PC-9 (cell line): ENCODE data around the gene TMEM165. TPM values are rescaled to one million over a fixed set of nuclear protein-coding genes. Genes with fewer than 3 reads are reported as not detected.

Experiments
- BruUV-seq: library from RNA; stranded (reverse); fragments of 400-500 nt; replicated peaks from 2 replicates; lab custom pipeline; 2021; lab: Mats Ljungman, UMichigan
- CTCF ChIA-PET: fragments of 300-600 bp; sonication (Branson Sonifier 250); formaldehyde crosslinking; loops from one replicate; lab custom pipeline; 2022; ENCODE audit warnings: antibody characterized with exemption; lab: Charles Lee
- POLR2A ChIA-PET: fragments of 300-600 bp; sonication (Branson Sonifier 250); formaldehyde crosslinking; loops from one replicate; lab custom pipeline; 2022; ENCODE audit warnings: antibody characterized with exemption; ENCODE audit not compliant: unreplicated experiment; lab: Charles Lee
- DNase-seq, 2 experiments: peaks; one replicate each; pipeline versions ENCODE4 v3.0.0 to v3.0.0-alpha.2; 2015 to 2022; ENCODE audit warnings: mixed read lengths in 1 of 2
- H2AFZ ChIP-seq: fragments of 200-600 bp; sonication (generic); 2 replicates; pipeline ENCODE4 v1.8.1; 2017; ENCODE audit warnings: antibody characterized with exemption
- H3F3A ChIP-seq: fragments of 200-600 bp; sonication (generic); 2 replicates; pipeline ENCODE4 v1.8.1; 2017; ENCODE audit warnings: antibody characterized with exemption, mild to moderate bottlenecking, low read depth; ENCODE audit not compliant: insufficient read depth
- H3K27ac ChIP-seq: fragments of 200-600 bp; sonication (generic); 2 replicates; pipeline ENCODE4 v1.6.1; 2016; ENCODE audit warnings: mixed run types
- H3K27me3 ChIP-seq: fragments of 200-600 bp; sonication (generic); 2 replicates; pipeline ENCODE4 v1.6.1; 2016; ENCODE audit warnings: low read depth, mixed run types; ENCODE audit not compliant: insufficient read depth
- H3K36me3 ChIP-seq: fragments of 200-600 bp; sonication (generic); 2 replicates; pipeline ENCODE4 v1.6.1; 2016; ENCODE audit warnings: low read depth, mixed run types
- H3K4me1 ChIP-seq: fragments of 200-600 bp; sonication (generic); replicated peaks from 2 replicates; pipeline ENCODE4 v1.6.1; 2016; ENCODE audit warnings: mixed run types; ENCODE audit not compliant: insufficient read depth
- H3K4me2 ChIP-seq: fragments of 200-600 bp; sonication (generic); 2 replicates; pipeline ENCODE4 v1.6.1; 2017; ENCODE audit warnings: mixed run types
- H3K4me3 ChIP-seq: fragments of 200-600 bp; sonication (generic); 2 replicates; pipeline ENCODE4 v1.6.1; 2016; ENCODE audit warnings: mixed run types
- H3K79me2 ChIP-seq: fragments of 200-600 bp; sonication (generic); 2 replicates; pipeline ENCODE4 v1.6.1; 2017; ENCODE audit warnings: low read depth, mixed run types
- H3K9me2 ChIP-seq: fragments of 200-600 bp; sonication (generic); 2 replicates; pipeline ENCODE4 v1.8.1; 2017; ENCODE audit warnings: mild to moderate bottlenecking; ENCODE audit not compliant: insufficient read depth
- H3K9me3 ChIP-seq: fragments of 200-600 bp; sonication (generic); 2 replicates; pipeline ENCODE4 v1.8.1; 2016; ENCODE audit warnings: low read depth; ENCODE audit not compliant: insufficient read depth
- H4K20me1 ChIP-seq: fragments of 200-600 bp; sonication (generic); 2 replicates; pipeline ENCODE4 v1.8.1; 2017; ENCODE audit not compliant: insufficient read depth
- EZH2 ChIP-seq: fragments of 200-600 bp; sonication (generic); IDR thresholded peaks from 2 replicates; pipeline ENCODE4 v1.8.0; 2017; ENCODE audit warnings: antibody characterized with exemption, low read depth
- intact Hi-C: fragments of 100-400 bp; cut with micrococcal nuclease; formaldehyde crosslinking; loops from one replicate; pipeline ENCODE4 v1.10.0; 2022; ENCODE audit not compliant: unreplicated experiment
- total RNA-seq: library from RNA; stranded (reverse); gene quantifications from 2 replicates; pipeline ENCODE4 v1.2.3, GENCODE V29; 2021
- TF ChIP-seq, protein P1 (sequence below): fragments of 200-600 bp; sonication (generic); conservative IDR thresholded peaks from 2 replicates; pipeline ENCODE4 v1.6.1; 2017; ENCODE audit warnings: mixed run types, antibody characterized with exemption, mild to moderate bottlenecking, moderate library complexity

The TMEM165 gene
- total RNA-seq, 1 experiment from 2014 or later: 61.4 TPM

DNA sequence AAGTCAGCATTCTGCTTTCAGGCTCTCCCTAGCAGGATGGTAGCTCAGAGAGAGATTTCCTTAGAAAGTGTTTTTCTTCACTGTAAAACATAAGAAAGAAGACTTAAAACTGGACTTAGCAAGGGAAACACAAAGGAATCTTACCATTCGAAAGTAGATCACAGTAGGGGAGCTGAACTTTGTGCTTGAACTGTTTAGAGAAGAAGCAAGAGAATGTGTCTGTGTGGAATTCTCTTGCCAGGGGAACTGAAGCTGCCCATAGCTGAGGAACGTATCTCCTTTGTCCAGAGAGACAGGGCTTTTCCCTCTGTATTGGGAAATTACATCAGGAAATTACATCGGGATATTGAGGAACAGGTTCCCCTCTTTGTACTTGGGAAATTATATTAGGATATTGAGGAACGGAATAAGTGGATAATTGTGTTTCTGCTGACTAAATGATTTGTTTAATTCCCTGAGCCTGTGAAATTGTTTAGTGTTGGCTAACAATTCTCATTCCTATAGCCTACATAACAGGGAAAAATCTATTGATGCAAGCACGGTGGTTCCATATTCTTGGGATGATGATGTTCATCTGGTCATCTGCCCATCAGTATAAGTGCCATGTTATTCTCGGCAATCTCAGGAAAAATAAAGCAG is 28.6 kb upstream of the TMEM165 start:
- Histone ChIP-seq H3K27me3 (no peaks in the 10 kb centered on the region), H3K9me2 (no peaks in the 10 kb centered on the region), H2AFZ (no peak overlapping the region), H3K27ac (no peak overlapping the region), H3K9me3 (no peaks in the 10 kb centered on the region), H4K20me1 (no peaks in the 10 kb centered on the region), H3K36me3 (no peaks in the 10 kb centered on the region), H3K4me3 (no peak overlapping the region), H3K79me2 (no peaks in the 10 kb centered on the region), H3K4me1 (no peaks in the 10 kb centered on the region), H3F3A (no peaks in the 10 kb centered on the region), H3K4me2 (no peak overlapping the region)
- POLR2A ChIA-PET: no interaction called here
- CTCF ChIA-PET: no interaction called here
- TF ChIP-seq EZH2: no peak
- TF ChIP-seq, protein P1, sequence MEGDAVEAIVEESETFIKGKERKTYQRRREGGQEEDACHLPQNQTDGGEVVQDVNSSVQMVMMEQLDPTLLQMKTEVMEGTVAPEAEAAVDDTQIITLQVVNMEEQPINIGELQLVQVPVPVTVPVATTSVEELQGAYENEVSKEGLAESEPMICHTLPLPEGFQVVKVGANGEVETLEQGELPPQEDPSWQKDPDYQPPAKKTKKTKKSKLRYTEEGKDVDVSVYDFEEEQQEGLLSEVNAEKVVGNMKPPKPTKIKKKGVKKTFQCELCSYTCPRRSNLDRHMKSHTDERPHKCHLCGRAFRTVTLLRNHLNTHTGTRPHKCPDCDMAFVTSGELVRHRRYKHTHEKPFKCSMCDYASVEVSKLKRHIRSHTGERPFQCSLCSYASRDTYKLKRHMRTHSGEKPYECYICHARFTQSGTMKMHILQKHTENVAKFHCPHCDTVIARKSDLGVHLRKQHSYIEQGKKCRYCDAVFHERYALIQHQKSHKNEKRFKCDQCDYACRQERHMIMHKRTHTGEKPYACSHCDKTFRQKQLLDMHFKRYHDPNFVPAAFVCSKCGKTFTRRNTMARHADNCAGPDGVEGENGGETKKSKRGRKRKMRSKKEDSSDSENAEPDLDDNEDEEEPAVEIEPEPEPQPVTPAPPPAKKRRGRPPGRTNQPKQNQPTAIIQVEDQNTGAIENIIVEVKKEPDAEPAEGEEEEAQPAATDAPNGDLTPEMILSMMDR: no peak
- no peak for DNase-seq
- intact Hi-C loops: no loop called here
- BruUV-seq: no TSS peak

DNA sequence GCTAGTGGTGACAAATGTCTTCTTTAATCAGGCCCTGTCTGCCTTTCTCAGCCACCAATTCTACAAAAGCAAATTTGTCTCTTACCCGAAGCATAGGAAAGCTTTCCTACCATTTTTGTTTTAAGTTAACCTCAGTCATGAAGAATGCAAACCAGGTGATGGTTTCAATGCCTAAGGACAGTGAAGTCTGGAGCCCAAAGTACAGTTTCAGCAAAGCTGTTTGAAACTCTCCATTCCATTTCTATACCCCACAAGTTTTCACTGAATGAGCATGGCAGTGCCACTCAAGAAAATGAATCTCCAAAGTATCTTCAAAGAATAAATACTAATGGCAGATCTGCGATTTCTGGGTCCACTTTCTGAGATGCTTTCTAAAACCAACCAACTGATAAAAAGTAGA is 25.8 kb upstream of the TMEM165 start:
- no TSS peak for BruUV-seq
- no peaks in the 10 kb centered on the region for H3K27me3 ChIP-seq
- H3K27ac ChIP-seq: no peak overlapping the region
- no peak for DNase-seq
- no peak overlapping the region for H2AFZ ChIP-seq
- intact Hi-C loops: no loop called here
- H3K9me2 ChIP-seq: no peaks in the 10 kb centered on the region
- no peaks in the 10 kb centered on the region for H3K9me3 ChIP-seq
- H3K36me3 ChIP-seq: no peaks in the 10 kb centered on the region
- H4K20me1 ChIP-seq: no peaks in the 10 kb centered on the region
- TF ChIP-seq EZH2: no peak
- TF ChIP-seq, protein P1: no peak
- H3K79me2 ChIP-seq: no peaks in the 10 kb centered on the region
- no peak overlapping the region for H3K4me2 ChIP-seq
- H3K4me3 ChIP-seq: no peak overlapping the region
- no peaks in the 10 kb centered on the region for H3F3A ChIP-seq
- CTCF ChIA-PET: no interaction called here
- H3K4me1 ChIP-seq: no peaks in the 10 kb centered on the region
- POLR2A ChIA-PET: no interaction called here

- no TSS peak for BruUV-seq
- Histone ChIP-seq H3K79me2 (no peaks in the 10 kb centered on the region), H3K27ac (no peak overlapping the region), H3F3A (no peaks in the 10 kb centered on the region), H3K9me2 (no peaks in the 10 kb centered on the region), H2AFZ (no peak overlapping the region), H3K4me3 (no peak overlapping the region), H3K4me1 (no peaks in the 10 kb centered on the region), H3K36me3 (no peaks in the 10 kb centered on the region), H3K4me2 (no peak overlapping the region), H3K27me3 (no peaks in the 10 kb centered on the region), H3K9me3 (no peaks in the 10 kb centered on the region), H4K20me1 (no peaks in the 10 kb centered on the region)
- ChIA-PET CTCF (no interaction called here), POLR2A (no interaction called here)
- DNase-seq: no peak
- TF ChIP-seq, protein P1: no peak
- no peak for TF ChIP-seq EZH2
- intact Hi-C loops: no loop called here
Measured at GRCh38 chr4:55372259-55372658, 23.5 kb upstream of the TMEM165 start.
